Measurements from ENCODE around the gene RNPS1. TPM values are rescaled to one million over a fixed set of nuclear protein-coding genes. Genes with fewer than 3 reads are reported as not detected.

RNPS1 gene
- total RNA-seq, 1 donor from 2014 or later: 416 TPM

DNA sequence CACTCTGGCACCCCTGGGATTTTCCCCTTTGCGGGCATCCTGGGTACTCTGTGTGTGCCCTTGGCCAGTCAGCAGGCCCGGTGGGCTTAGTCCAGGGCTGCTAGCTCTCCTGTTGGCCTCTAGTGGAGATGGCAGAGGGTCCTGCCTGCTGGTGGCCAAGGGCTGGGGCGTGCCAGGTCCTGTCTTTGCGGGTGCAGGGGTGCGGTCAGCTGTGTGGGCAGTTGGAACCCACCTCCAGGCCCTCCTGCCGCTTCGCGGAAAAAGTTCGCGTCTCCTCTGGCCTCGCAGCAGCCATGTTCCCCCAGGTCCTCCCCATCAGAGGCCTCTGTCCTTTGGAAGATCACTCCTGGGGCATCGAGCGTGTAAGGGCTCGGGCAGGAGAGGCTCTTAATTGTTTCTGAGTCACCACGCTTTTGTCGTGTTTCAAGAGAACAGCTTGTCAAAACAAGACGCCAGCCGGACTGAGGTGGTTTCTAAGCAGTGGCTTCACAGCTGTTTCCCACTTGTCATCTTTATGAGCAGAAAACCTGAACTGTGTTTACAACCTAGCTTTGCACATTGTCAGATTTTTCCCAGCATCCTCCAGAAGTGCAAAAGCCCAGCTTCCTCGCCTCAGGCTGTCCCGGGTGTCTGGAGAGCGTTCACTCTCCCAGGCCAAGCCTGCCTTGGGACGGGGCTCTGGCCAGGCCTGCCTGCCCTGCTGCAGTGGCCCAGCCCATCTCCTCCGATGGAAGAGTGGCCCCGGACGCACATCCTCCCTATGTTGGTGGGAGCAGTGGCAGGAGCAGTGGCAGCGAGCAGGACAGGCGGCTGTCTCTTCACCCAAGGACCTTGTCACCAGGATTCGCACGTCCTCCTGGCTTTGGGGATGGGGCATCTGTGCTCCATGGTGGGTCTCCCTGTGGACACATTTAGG is 36.7 kb downstream of the RNPS1 start:
- H3K4me1 Mint-ChIP-seq: peaks cover 3% of the 10 kb centered on the region
- no peaks in the 10 kb centered on the region for H3K27me3 Mint-ChIP-seq
- no peaks in the 10 kb centered on the region for H3K9me3 Mint-ChIP-seq
- intact Hi-C loops (cut with micrococcal nuclease): no loop called here
- H3K4me3 Mint-ChIP-seq: no peak overlapping the region
- no peak for DNase-seq
- H3K36me3 Mint-ChIP-seq (ENCODE audit: low read depth): peaks cover 21% of the 10 kb centered on the region
- H3K27ac Mint-ChIP-seq: no peak overlapping the region

DNA sequence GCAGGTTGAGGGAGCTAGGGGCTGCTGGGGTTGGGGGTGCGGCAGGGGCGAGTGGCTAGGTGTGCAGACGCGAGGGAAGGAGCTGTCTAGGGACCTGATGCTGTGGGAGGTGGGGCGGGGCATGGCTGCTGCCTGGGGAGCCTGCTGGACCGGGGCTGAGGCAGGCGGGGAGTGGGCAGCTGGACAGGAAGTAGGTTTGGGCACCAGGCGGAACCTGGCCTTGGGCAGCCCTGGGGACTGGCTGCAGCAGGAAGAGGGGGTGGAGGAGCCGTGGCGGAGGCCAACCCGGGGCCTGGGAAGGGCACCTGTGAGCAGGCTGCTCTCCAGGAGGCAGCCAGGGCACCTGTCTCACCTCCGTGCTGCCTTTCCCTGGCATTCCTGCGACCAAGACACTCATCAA is 37.5 kb downstream of the RNPS1 start:
- Mint-ChIP-seq H3K27ac (no peak overlapping the region), H3K27me3 (no peaks in the 10 kb centered on the region), H3K9me3 (no peaks in the 10 kb centered on the region), H3K4me1 (peaks cover 7% of the 10 kb centered on the region), H3K4me3 (no peak overlapping the region), H3K36me3 (ENCODE audit: low read depth) (peaks cover 22% of the 10 kb centered on the region)
- intact Hi-C loops (cut with micrococcal nuclease): no loop called here
- no peak for DNase-seq

DNA sequence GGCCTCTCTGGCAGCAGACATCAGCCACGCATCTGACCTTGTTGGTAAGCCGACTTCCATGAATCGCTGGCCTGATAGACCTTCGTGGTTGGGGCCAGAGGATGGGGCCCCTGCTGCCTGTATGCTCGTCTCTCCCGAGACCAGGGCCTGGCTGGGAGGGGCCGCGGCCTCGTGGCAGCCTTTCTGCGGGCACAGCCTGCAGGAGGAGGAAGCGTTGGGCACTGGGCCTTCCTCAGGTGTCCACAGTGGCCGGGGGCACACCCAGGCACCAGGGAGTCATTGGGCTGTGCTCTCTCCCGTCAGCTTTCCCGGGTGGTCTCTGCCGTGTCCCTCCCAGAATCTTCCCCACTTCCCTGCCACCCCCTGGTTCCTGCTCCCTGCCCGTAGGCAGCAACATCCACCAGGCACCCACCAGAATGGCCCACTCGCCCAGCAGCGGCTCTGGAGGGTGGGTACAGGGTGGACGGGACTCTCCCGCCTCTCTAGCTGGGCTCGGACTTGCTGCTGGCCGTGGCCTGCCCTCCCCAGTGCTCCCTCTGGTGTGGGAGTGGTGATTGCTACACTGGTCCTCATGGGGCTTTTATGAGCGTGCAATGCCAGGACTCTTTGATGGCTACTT is 38.2 kb downstream of the RNPS1 start:
- H3K27me3 Mint-ChIP-seq: no peaks in the 10 kb centered on the region
- H3K4me3 Mint-ChIP-seq: no peak overlapping the region
- intact Hi-C loops (cut with micrococcal nuclease): loop anchor here (10.0 kb wide), 1 partner anchor 305 kb away; the partner anchor contains the start of genes CEMP1 and PDPK1
- peaks cover 19% of the 10 kb centered on the region for H3K36me3 Mint-ChIP-seq (ENCODE audit: low read depth)
- no peak for DNase-seq
- no peak overlapping the region for H3K27ac Mint-ChIP-seq
- peaks cover 7% of the 10 kb centered on the region for H3K4me1 Mint-ChIP-seq
- no peaks in the 10 kb centered on the region for H3K9me3 Mint-ChIP-seq

DNA sequence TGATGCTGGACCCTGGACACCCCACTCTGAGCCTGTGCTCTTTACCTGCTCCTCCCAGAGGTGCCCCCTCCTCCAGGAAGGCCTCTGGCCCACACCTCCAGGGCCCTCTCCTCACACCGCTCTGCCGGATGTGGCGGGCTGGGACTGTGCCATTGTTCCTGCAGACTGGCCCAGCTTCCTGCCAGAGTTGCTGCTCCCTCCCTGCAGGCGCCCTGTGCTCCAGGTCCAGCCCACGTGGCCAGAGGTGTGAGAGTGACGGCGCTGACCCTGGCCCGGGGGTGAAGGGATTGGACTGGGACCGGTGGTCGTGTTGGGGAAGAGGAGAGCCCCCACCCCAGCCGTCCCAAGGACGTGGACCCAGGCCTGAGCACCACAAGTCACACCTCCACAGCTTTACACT is 38.8 kb downstream of the RNPS1 start:
- H3K27me3 Mint-ChIP-seq: no peaks in the 10 kb centered on the region
- peaks cover 19% of the 10 kb centered on the region for H3K36me3 Mint-ChIP-seq (ENCODE audit: low read depth)
- no peak for DNase-seq
- no peak overlapping the region for H3K27ac Mint-ChIP-seq
- H3K9me3 Mint-ChIP-seq: no peaks in the 10 kb centered on the region
- no peak overlapping the region for H3K4me3 Mint-ChIP-seq
- intact Hi-C loops (cut with micrococcal nuclease): loop anchor here (10.0 kb wide), 1 partner anchor 306 kb away; the partner anchor contains the start of genes CEMP1 and PDPK1
- H3K4me1 Mint-ChIP-seq: peaks cover 11% of the 10 kb centered on the region

DNA sequence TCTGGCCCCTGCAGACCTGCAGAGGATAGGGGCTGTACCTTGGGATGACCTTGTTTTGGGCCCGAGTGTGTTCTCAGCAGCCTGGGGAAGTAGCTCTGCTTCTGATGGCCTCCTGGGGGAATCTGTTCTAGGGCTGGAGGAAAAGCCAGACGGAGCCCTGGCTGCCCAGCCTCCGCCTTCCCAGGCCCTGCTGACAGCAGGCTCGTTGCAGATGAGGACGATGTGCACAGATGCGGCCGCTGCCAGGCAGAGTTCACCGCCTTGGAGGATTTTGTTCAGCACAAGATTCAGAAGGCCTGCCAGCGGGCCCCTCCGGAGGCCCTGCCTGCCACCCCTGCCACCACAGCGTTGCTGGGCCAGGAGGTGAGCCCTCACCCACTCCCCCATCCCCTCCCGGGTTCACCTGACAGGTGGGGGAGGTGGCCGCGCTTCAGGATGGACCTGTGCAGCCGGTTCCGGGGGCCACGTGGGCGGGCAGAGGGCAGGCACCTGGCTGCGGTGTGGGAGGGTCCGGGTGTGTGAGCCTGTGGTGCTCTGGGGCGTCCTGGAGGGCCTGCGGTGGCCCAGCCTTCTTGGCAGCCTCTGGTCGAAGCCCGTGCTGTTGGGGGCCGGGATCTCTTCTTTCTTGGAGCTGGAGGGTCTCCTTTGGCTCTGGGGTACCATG is 39.6 kb downstream of the RNPS1 start:
- no peaks in the 10 kb centered on the region for H3K27me3 Mint-ChIP-seq
- no peak overlapping the region for H3K27ac Mint-ChIP-seq
- intact Hi-C loops (cut with micrococcal nuclease): loop anchor here (10.0 kb wide), 1 partner anchor 307 kb away; the partner anchor contains the start of genes CEMP1 and PDPK1
- DNase-seq: no peak
- H3K36me3 Mint-ChIP-seq (ENCODE audit: low read depth): peaks cover 15% of the 10 kb centered on the region
- H3K4me1 Mint-ChIP-seq: peaks cover 11% of the 10 kb centered on the region
- no peaks in the 10 kb centered on the region for H3K9me3 Mint-ChIP-seq
- H3K4me3 Mint-ChIP-seq: no peak overlapping the region

DNA sequence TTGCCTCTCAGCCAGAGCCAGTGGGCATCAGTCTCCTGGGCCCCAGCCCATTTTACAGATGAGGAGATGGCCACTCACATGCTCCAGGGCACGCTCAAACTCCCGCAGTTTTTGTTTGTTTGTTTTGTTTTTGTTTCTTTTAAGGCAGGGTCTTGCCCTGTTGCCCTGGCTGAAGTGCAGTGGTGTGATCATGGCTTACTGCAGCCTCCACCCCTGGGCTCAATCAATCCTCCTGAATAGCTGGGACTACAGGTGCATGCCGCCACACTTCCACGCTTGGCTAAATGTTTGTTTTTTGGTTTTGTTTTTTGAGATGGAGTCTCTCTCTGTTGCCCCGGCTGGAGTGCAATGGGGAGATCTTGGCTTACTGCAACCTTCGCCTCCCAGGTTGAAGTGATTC is 41.0 kb downstream of the RNPS1 start:
- H3K27me3 Mint-ChIP-seq: no peaks in the 10 kb centered on the region
- no peak overlapping the region for H3K4me3 Mint-ChIP-seq
- peaks cover 14% of the 10 kb centered on the region for H3K36me3 Mint-ChIP-seq (ENCODE audit: low read depth)
- no peaks in the 10 kb centered on the region for H3K9me3 Mint-ChIP-seq
- intact Hi-C loops (cut with micrococcal nuclease): loop anchor here (10.0 kb wide), 1 partner anchor 308 kb away; the partner anchor contains the start of genes CEMP1 and PDPK1
- H3K4me1 Mint-ChIP-seq: peaks cover 13% of the 10 kb centered on the region
- peak overlapping the region; percentile 48 for H3K27ac Mint-ChIP-seq
- DNase-seq: no peak

DNA sequence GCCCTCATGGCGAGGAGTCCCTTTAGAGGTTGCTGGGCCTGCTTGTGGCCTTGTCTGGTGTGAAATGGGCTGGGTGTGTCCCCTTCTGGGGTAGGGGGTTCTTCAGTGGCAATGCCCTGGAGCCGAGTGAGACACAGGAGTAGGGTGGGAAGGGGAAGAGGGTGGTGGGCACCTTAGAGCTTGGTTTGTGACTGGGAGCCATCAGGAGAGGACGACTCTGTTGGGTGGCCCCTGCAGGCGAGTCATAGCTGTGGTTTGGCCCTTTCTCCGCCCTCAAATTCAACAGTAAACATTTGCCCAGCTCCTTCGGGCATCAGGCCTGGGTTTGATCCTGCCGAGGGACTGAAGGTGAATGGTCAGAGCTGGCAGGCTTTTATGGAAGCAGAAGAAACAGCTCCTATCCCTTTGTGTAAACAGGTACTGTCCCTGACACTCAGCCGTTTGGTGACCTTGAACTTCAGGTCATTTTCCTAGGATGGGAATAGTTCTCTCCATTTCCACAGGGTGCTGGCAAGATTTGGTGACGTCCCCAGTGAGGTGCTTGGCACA is 41.6 kb downstream of the RNPS1 start:
- Mint-ChIP-seq H3K4me1 (peaks cover 13% of the 10 kb centered on the region), H3K9me3 (no peaks in the 10 kb centered on the region), H3K27me3 (no peaks in the 10 kb centered on the region), H3K36me3 (ENCODE audit: low read depth) (peaks cover 12% of the 10 kb centered on the region), H3K4me3 (peak overlapping the region; percentile 15), H3K27ac (peak overlapping the region; percentile 11)
- intact Hi-C loops (cut with micrococcal nuclease): loop anchor here (10.0 kb wide), 1 partner anchor 308 kb away; the partner anchor contains the start of genes CEMP1 and PDPK1
- DNase-seq: no peak

DNA sequence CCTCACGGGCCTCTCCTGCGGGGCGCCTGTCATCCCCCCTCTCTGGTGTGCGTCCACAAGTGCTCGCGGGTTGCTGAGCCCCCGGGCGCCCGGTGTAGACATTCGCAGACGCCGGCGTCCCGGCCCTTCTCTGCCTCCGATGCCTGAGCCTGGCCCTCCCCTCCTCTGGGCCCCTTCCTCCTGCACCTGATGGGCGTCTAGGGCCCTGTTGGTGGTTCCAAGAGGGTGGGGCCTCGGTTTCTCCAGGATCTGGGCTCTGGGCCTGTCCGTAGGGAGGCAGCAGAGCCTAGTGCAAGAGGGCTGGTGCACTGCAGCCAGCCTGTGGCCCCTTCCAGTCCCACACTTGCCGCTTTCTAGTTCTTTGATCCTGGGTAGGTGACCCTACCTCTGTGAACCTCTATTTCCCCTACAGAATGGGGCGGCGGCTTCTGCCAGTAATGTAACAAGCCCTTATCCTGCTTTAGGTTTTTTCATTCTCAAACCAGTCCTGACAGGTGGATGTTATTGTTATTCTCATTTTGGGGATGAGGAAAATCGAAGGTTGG is 43.9 kb downstream of the RNPS1 start:
- peak overlapping the region; percentile 85 for H3K4me3 Mint-ChIP-seq
- DNase-seq: peak; percentile 80
- H3K27me3 Mint-ChIP-seq: no peaks in the 10 kb centered on the region
- intact Hi-C loops (cut with micrococcal nuclease): loop anchor here (1.0 to 10.0 kb wide), 7 partner anchors 9 to 311 kb away; partner anchors contain the start of genes CCNF, CEMP1, ECI1 and MLST8
- H3K36me3 Mint-ChIP-seq (ENCODE audit: low read depth): peaks cover 5% of the 10 kb centered on the region
- H3K9me3 Mint-ChIP-seq: no peaks in the 10 kb centered on the region
- H3K4me1 Mint-ChIP-seq: peaks cover 13% of the 10 kb centered on the region
- H3K27ac Mint-ChIP-seq: peak overlapping the region; percentile 75

DNA sequence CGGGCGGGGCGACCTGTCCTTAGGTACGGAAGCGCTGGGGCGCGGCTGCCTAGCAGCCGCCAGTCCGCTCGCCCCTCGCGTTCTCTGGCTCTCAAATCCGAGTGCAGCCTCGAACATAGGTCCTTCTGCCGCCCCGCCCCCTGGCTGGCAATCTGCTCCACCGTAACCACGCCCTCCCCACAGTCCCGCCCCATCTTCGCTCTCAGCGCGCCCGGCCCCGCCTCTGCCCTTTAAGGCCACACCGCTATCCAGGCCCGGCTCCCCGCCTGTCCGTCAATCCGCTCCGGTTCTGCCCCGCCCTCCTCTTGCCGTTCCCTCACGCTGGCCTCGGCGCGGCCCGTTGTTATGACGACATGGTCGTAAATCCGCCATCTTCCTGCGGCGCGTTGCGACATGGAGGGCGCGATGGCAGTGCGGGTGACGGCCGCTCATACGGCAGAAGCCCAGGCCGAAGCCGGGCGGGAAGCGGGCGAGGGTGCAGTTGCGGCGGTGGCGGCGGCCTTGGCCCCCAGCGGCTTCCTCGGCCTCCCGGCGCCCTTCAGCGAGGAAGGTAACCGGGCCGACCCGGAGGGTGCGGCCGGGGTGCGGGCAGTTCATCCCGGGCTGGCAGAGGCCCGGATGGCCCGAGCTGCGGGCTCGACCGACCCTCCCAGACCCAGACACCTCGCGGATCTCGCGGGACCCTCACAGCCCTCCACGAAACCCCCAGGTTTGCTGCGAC is 44.5 kb downstream of the RNPS1 start, which contains the start of gene E4F1:
TSS of gene E4F1 (plus strand) at position 371 of the 721 bp plus-strand sequence. CDS start at position 394, 23 bp downstream.
- H3K4me1 Mint-ChIP-seq: peaks cover 13% of the 10 kb centered on the region
- no peaks in the 10 kb centered on the region for H3K9me3 Mint-ChIP-seq
- intact Hi-C loops (cut with micrococcal nuclease): loop anchor here (1.0 to 10.0 kb wide), 6 partner anchors 8 to 311 kb away; partner anchors contain the start of genes CCNF, CEMP1, MLST8 and PDPK1
- peaks cover 5% of the 10 kb centered on the region for H3K36me3 Mint-ChIP-seq (ENCODE audit: low read depth)
- peak within 1 kb of the TSS; percentile 79 for H3K27ac Mint-ChIP-seq
- H3K4me3 Mint-ChIP-seq: peak within 1 kb of the TSS; percentile 85
- DNase-seq: peak; percentile 100
- no peaks in the 10 kb centered on the region for H3K27me3 Mint-ChIP-seq

DNA sequence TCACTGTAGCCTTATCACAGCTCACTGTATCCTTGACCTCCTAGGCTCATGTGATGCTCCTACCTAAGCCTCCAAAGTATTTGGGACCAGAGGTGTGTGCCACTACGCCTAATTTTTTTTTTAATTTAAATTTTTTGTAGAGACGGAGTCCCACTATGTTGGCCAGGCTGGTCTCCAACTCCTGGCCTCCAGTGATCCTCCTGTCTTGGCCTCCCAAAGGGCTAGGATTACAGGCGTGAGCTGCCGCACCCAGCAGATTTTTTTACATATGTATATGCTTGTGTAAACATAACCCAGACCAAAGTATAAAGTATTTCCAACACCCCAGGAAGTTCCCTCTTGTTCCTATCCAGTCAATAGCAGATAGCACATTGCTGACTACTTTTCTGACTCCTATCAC is 51.6 kb downstream of the RNPS1 start:
- DNase-seq: no peak
- Mint-ChIP-seq H3K9me3 (no peaks in the 10 kb centered on the region), H3K27ac (peak overlapping the region; percentile 91), H3K36me3 (ENCODE audit: low read depth) (peaks cover 15% of the 10 kb centered on the region), H3K27me3 (no peaks in the 10 kb centered on the region), H3K4me1 (peaks cover 17% of the 10 kb centered on the region), H3K4me3 (peak overlapping the region; percentile 90)
- intact Hi-C loops (cut with micrococcal nuclease): loop anchor here (10.0 kb wide), 1 partner anchor 212 kb away; the partner anchor contains the start of gene ZNF598

DNA sequence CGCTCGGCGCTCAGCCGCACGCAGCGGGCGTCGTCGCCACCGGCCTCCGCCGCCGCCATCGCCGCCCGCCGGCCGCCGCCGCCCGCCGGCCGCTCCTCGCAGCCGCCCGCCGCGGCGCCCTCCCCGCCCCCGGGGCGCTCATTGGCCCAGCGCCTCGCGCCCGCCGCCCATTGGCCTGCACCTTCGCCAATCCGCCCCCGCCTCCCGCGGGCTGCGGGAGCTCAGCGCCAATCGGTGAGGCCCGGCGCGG is 53.3 kb downstream of the RNPS1 start, which contains the start of gene PGP:
TSS of gene PGP (minus strand) at position 122 of the 250 bp plus-strand sequence. CDS start at position 59, 63 bp downstream.
- Mint-ChIP-seq H3K4me3 (peak within 1 kb of the TSS; percentile 90), H3K27me3 (no peaks in the 10 kb centered on the region), H3K4me1 (peaks cover 17% of the 10 kb centered on the region), H3K27ac (peak within 1 kb of the TSS; percentile 91), H3K9me3 (no peaks in the 10 kb centered on the region), H3K36me3 (ENCODE audit: low read depth) (peaks cover 18% of the 10 kb centered on the region)
- intact Hi-C loops (cut with micrococcal nuclease): loop anchor here (2.0 to 10.0 kb wide), 2 partner anchors 60 to 210 kb away; partner anchors contain the start of genes TRAF7 and ZNF598
- DNase-seq: no peak
